Activated CD8-positive, alpha-beta memory T cell treated with anti-CD3 and anti-CD28 coated beads for 36 hours (primary cell): ENCODE data around the gene OR11L1. TPM values are rescaled to one million over a fixed set of nuclear protein-coding genes. Genes with fewer than 3 reads are reported as not detected.

Source experiments
- CTCF ChIA-PET: fragments of 350-600 bp; sonication (Branson Sonifier 250); formaldehyde crosslinking; loops from one replicate; lab custom pipeline; 2021; ENCODE audit warnings: antibody characterized with exemption; lab: Charles Lee
- POLR2A ChIA-PET: fragments of 350-600 bp; sonication (Branson Sonifier 250); formaldehyde crosslinking; loops from one replicate; lab custom pipeline; 2021; ENCODE audit warnings: antibody characterized with exemption; lab: Charles Lee
- total RNA-seq, 2 experiments: library from RNA; stranded (reverse); gene quantifications; one replicate each; pipeline ENCODE4 v1.2.3, GENCODE V29; 2021

OR11L1 gene
- not detected for total RNA-seq

DNA sequence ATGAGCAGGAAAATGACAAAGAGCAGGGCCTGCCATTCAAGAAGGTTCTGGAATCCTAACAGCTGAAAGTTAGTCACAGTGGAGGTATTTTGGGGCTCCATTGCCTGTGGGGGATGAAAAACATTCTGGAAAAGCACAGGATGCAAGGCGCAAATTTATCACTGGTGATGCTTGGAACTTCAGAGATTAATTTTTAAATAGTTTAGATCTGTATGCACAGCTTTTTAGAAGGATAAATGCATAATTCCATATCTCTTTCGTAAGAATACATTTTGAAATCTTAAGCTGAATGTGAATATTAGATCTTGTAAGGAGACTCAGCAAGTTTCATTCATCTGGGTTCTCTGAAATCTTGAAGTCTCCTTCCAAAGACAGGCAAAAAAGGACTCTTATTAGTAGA lies at the start of gene OR11L1:
OR11L1 (minus strand) TSS at position 101 of the 400 bp plus-strand sequence; CDS start at position 101, 0 bp downstream.
- CTCF ChIA-PET, result no interaction called here
- POLR2A ChIA-PET, result no interaction called here

DNA sequence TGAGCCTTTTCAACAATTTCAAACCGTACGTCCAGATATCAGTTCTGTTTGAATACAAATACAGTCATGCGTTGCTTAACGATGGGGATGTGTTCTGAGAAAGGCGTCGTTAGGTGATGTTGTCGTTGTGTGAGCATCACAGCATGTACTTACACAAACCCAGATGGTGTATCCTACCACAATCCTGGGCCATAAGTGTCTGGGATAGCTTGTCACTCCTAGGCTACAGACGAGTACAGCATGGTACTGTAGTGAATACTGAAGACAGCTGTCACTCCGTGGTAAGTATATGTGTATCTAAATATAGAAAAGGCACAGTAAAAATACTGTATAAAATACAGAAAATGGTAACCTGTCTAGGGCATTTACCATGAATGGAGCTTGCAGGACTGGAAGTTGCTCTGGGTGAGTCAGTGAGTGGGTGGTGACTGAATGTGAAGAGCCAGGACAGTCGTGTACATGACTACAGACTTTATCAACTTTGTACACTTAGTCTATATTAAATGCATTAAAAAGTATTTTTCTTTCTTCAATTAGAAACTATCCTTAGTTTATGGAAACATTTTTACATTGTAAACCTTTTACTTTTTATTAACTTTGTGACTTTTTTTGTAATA lies 43.2 kb upstream of the OR11L1 start:
- CTCF ChIA-PET, result no interaction called here
- POLR2A ChIA-PET, result no interaction called here

- CTCF ChIA-PET, result no interaction called here
Observed at GRCh38 chr1:247883346-247883745, 41.6 kb upstream of the OR11L1 start.

GRCh38 chr1:247865416-247865815 lies 23.7 kb upstream of the OR11L1 start:
- ChIA-PET POLR2A (no interaction called here), CTCF (no interaction called here)

More at GRCh38 chr1:247883346-247883745, 41.6 kb upstream of the OR11L1 start:
- POLR2A ChIA-PET, result no interaction called here

DNA sequence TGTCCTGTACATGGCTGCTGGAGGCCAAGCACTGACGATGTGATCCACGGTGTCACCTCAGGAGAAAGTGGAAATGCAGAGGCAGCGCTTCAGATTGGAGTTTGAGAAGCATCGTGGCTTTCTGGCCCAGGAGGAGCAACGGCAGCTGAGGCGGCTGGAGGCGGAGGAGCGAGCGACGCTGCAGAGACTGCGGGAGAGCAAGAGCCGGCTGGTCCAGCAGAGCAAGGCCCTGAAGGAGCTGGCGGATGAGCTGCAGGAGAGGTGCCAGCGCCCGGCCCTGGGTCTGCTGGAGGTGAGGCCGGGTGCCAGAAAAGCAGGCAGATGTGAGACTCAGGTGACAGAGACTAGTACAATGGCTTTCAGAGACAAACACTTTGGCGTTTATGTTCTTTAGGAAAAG lies 22.9 kb upstream of the OR11L1 start:
- POLR2A ChIA-PET, result no interaction called here
- CTCF ChIA-PET, result no interaction called here

- POLR2A ChIA-PET, result no interaction called here
- CTCF ChIA-PET, result interaction anchor here (0.5 kb wide), 1 partner anchor 299 kb away, joined by 3 read pairs; no protein-coding TSS in a partner anchor
Observed at GRCh38 chr1:247862756-247863155, 21.1 kb upstream of the OR11L1 start.

GRCh38 chr1:247857985-247858619 lies 16.4 kb upstream of the OR11L1 start:
- ChIA-PET POLR2A (no interaction called here), CTCF (no interaction called here)

DNA sequence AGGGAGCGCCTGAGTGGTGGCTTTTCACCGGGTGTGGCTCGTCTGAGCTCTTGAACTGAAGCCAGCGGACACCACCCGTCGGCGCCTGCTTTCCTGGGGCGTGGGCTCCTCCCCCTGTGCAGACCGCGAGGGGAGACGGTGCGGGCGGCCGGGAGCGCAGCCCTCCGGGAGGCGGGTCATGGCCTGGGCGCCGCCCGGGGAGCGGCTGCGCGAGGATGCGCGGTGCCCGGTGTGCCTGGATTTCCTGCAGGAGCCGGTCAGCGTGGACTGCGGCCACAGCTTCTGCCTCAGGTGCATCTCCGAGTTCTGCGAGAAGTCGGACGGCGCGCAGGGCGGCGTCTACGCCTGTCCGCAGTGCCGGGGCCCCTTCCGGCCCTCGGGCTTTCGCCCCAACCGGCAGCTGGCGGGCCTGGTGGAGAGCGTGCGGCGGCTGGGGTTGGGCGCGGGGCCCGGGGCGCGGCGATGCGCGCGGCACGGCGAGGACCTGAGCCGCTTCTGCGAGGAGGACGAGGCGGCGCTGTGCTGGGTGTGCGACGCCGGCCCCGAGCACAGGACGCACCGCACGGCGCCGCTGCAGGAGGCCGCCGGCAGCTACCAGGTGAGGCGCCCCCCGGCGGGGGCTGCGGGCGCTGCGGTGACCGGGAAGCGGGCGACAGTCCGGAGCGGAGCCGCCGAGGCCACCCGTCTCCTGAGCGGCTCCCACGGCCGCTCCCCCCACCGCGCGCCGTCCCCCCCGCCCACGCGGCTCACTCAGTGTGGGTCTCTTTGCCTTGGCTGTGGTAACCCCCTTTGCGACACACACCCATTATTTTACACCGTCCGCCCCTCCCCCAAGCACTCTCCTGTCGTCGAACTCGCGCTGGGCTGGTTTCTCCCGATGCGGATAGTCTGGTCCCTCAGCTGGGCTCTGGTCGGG lies 15.6 kb upstream of the OR11L1 start, which contains the start of gene TRIM58:
TRIM58 (plus strand) TSS at position 119 of the 916 bp plus-strand sequence; CDS start at position 179, 60 bp downstream.
- ChIA-PET POLR2A (no interaction called here), CTCF (no interaction called here)

GRCh38 chr1:247855911-247856310 lies 14.2 kb upstream of the OR11L1 start:
- POLR2A ChIA-PET, result no interaction called here
- CTCF ChIA-PET, result no interaction called here

GRCh38 chr1:247854899-247855545 lies 13.3 kb upstream of the OR11L1 start:
- ChIA-PET CTCF (no interaction called here), POLR2A (no interaction called here)

DNA sequence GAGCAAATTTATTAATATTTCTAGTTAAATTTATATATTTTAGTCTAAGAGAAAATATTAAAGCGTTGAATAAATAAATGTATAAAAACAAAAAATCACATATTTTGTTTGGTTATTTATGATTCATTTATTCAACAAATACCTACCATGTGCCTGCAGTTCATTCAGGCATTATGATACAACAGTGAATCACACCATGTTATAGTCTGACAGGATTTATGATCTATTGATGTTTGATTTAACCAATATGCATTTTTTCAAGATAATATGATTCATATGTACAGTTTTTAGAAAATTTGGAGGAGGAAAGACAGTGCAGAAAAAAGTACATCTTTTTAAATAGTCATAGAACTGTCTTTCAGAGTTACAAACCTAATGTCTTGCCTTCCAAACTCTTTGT lies 7.9 kb upstream of the OR11L1 start:
- POLR2A ChIA-PET, result no interaction called here

GRCh38 chr1:247848346-247848745 lies 6.7 kb upstream of the OR11L1 start:
- ChIA-PET POLR2A (no interaction called here), CTCF (no interaction called here)

More for the DNA sequence above, 7.9 kb upstream of the OR11L1 start:
- CTCF ChIA-PET, result no interaction called here

GRCh38 chr1:247845693-247846017 lies 4.0 kb upstream of the OR11L1 start:
- CTCF ChIA-PET, result no interaction called here
- POLR2A ChIA-PET, result no interaction called here

DNA sequence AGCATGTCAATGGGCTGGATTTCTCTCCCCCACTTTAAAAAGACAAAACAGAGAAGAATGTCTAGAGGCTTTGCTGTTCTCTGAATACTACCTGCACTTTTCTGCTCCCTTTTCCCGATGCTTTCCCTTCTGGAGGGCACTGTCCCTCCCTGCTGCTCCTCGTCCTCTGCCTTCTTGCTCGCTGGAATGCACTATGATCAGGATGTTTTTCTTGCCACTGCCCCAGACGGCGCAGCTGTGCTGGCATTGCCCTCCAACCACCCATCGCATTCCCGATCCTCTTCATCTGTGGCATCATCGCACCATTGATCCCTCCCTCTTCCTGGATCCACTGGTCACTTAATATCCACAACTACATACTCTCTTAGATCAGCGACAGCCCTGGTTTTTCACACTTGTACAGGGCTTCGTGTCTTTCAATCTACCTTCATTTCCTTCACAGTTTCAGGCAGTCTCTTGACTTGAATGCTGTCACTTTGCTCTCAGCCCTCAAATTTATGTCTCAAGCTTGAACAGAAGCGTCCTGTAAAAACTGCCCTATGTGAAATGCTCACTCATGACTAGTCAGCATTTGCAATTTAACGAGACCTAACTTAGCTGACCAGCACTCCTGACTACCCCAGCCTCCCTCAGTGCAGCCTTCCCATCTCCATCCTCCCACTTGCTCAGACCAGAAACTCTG lies 3.5 kb upstream of the OR11L1 start:
- POLR2A ChIA-PET, result no interaction called here
- CTCF ChIA-PET, result no interaction called here

- POLR2A ChIA-PET, result no interaction called here
- CTCF ChIA-PET, result no interaction called here
Observed at GRCh38 chr1:247843411-247843810, 1.7 kb upstream of the OR11L1 start.

- ChIA-PET CTCF (no interaction called here), POLR2A (no interaction called here)
Observed at GRCh38 chr1:247840818-247841217, 878 bp downstream of the OR11L1 start.

DNA sequence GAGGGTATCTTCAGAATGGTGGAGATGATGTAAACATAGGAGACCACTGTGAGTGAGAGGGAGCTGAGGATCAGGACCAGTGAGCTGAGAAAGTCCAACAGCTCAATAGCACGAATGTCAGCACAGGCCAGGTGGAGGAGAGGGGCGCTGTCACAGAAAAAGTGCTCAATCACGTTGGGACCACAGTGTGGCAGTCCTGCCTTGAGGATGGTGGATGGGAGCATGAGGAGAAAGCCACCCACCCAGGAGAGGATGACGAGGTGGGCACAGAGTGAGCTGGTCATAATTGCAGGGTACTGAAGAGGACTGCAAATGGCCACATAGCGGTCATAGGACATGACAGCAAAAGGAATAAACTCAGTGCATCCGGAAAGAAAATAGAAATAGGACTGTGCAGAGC lies 8.1 kb downstream of the OR11L1 start:
- CTCF ChIA-PET, result no interaction called here
- POLR2A ChIA-PET, result no interaction called here

DNA sequence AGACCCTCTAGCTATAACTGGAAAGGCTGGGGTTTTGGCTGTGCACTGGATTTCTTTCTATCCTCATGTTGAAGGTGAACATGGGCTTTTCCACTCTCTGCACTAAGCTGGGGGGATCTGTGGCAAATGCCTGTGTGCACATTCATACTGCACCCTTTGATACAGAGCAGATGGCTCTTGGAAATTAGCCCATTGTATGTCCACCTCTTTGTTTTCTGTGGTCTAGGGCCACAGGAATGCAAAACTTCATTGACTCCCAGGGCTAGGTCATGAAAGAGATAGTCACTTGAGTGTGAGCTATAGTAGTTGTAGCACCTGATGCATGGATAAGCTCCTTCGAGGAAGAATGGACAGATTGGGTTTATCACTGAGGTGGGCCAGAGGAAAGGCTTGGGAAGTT lies 12.0 kb downstream of the OR11L1 start:
- ChIA-PET CTCF (no interaction called here), POLR2A (no interaction called here)

GRCh38 chr1:247825362-247825761 lies 16.3 kb downstream of the OR11L1 start:
- CTCF ChIA-PET, result no interaction called here
- POLR2A ChIA-PET, result no interaction called here
